Right cardiac atrium (tissue), 5 donors: Measurements from ENCODE around the gene ITPK1. TPM values are rescaled to one million over a fixed set of nuclear protein-coding genes. Genes with fewer than 3 reads are reported as not detected.
A peak's percentile ranks its signal among the peaks of the same experiment; 100 is the strongest.

ENCODE experiments used
- ATAC-seq, 2 donors: fragments of 200-7000 bp; cut with Tn5 transposase; one replicate each; pipeline versions ENCODE4 v1.8.0 to v1.9.1; 2020; ENCODE audit warnings: moderate library complexity in 2 of 2, mild to moderate bottlenecking in 1 of 2
- DNase-seq, 3 donors: peaks; one replicate each; pipeline ENCODE4 v3.0.0-alpha.2; 2020
- H3K27ac ChIP-seq: one replicate; pipeline ENCODE4 v1.5.1; 2013; ENCODE audit warnings: mild to moderate bottlenecking, low read length, control low read depth, moderate library complexity
- H3K27me3 ChIP-seq: one replicate; pipeline ENCODE4 v1.6.1; 2013; ENCODE audit not compliant: control insufficient read depth, insufficient read depth
- H3K4me1 ChIP-seq: one replicate; pipeline ENCODE4 v1.6.1; 2013; ENCODE audit warnings: low read length; ENCODE audit not compliant: control insufficient read depth, insufficient read depth
- H3K4me3 ChIP-seq: one replicate; pipeline ENCODE4 v1.5.1; 2013; ENCODE audit warnings: low read length, control low read depth
- H3K9me3 ChIP-seq: one replicate; pipeline ENCODE4 v1.6.1; 2013; ENCODE audit warnings: low read length; ENCODE audit not compliant: control insufficient read depth
- WGBS: extraction: QIAGEN DNeasy Blood & Tissue Kit; methylation state at CpG from one replicate; pipeline ENCODE4 v1.1.7; 2013; 5-methylcytosine and 5-hydroxymethylcytosine counted together
- intact Hi-C, 4 donors: fragments of 100-400 bp; cut with DNase I; formaldehyde crosslinking; loops; one replicate each; pipeline versions ENCODE4 v1.11.0 to v1.14.0; 2022 to 2023
- polyA plus RNA-seq: library from polyadenylated mRNA; stranded (reverse); fragments of 200-250 nt; gene quantifications from one replicate; pipeline ENCODE4 v1.2.3, GENCODE V29; 2013
- total RNA-seq, 4 donors: library from RNA; stranded (reverse); fragmentation: NEBNext Ultra II Directional; extraction: Animal tissue kit (Norgen Biotek cat#: 25700); gene quantifications; one replicate each; pipeline ENCODE4 v1.2.1, GENCODE V29; 2021
- donor health status: healthy with polysubstance abuse.
- donor health status: DM: no; HTN: yes; CAD: no.
- donor health status: DM: no; HTN: no; CAD: no.
- donor health status: DM: no; HTN: yes; CAD: no; lungs with severe emphysema.
- donor health status: DM: yes; HTN: yes; CAD: no.

Gene ITPK1
- total and polyA plus RNA-seq, 5 donors, result 78.2 to 135 (median 128) TPM

DNA sequence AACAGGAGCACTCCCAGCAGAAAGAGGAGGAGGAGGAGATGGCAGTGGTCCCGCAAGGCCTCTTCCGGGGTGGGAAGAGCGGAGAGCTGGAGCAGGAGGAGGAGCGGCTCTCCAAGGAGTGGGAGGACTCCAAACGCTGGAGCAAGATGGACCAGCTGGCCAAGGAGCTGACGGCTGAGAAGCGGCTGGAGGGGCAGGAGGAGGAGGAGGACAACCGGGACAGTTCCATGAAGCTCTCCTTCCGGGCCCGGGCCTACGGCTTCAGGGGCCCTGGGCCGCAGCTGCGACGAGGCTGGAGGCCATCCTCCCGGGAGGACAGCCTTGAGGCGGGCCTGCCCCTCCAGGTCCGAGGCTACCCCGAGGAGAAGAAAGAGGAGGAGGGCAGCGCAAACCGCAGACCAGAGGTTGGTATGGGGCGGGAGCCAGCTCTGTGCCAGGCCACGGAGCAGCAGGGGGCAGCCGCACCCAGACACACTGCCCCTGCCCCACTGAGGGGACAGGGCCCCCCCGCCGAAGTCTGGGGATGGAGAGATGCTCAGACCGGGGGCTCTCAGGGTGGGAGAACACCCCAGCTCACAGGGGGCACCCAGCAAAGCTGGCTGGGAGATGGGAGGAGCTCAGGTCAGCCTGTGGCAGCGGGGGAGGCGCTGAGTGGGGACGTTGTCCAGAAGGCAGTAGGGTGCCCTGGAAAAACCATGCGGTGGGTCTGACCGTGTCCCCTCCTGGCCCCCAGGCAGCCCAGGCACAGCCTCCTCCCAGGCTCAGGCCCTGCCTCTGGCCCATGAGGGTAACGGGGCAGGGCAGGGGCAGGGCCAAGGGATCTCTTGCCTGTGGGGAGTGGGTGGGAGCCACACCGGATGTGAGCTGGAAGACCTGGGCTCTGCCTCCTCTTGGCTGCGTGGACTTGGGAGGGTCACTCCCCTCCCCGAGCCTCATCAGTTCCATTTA, 183.0 kb downstream of the ITPK1 start:
- H3K27ac ChIP-seq, result no peak overlapping the region
- intact Hi-C loops, result no loop called here
- DNase-seq, result peak in 1 of 3 donors; percentile 50
- no peaks in the 10 kb centered on the region for H3K9me3 ChIP-seq
- no peaks in the 10 kb centered on the region for H3K27me3 ChIP-seq
- ATAC-seq, result peak in 1 of 2 donors; percentile 13
- 75% methylated on average over 35 of the region's 35 CpGs for WGBS
- no peaks in the 10 kb centered on the region for H3K4me1 ChIP-seq
- no peak overlapping the region for H3K4me3 ChIP-seq

DNA sequence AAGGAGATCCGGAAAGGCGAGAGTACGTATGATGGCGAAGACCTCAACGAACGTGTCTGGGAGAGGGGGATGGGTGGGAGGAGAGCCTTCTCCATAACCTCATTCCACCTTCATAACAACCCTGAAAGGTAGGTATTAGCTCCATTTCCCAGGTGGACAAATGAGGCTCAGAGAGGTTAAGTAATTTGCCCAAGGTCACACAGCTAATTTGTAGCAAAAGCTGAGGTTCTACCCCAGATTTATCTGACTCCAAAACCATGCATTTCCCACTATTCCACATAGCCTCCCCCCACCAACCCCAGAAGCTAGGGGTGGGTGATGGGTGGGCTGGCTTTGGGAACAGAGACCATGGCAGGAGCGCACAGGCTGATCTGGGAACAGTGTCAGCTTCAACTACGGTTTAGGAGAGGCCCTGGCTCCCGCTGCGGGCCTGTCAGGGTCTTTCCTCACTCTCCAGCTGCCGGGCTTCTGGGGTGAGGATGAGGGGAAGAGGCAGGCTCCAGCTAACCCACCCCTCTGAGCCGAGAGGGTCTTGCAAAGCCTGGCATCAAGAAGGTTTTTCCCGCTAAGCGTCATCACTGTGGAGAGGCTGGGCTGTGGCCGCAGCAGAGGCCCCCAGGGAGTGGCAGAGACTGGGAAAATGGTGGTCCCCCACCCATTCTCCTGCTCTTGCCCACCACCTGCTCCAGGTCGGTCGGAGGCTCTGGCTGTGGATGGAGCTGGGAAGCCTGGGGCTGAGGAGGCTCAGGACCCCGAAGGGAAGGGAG, 183.9 kb downstream of the ITPK1 start:
- H3K4me1 ChIP-seq, result no peaks in the 10 kb centered on the region
- ATAC-seq, result no peak
- no peaks in the 10 kb centered on the region for H3K27me3 ChIP-seq
- no peak for DNase-seq
- intact Hi-C loops, result no loop called here
- no peaks in the 10 kb centered on the region for H3K9me3 ChIP-seq
- H3K4me3 ChIP-seq, result no peak overlapping the region
- H3K27ac ChIP-seq, result no peak overlapping the region
- WGBS, result 77% methylated on average over 18 of the region's 18 CpGs

DNA sequence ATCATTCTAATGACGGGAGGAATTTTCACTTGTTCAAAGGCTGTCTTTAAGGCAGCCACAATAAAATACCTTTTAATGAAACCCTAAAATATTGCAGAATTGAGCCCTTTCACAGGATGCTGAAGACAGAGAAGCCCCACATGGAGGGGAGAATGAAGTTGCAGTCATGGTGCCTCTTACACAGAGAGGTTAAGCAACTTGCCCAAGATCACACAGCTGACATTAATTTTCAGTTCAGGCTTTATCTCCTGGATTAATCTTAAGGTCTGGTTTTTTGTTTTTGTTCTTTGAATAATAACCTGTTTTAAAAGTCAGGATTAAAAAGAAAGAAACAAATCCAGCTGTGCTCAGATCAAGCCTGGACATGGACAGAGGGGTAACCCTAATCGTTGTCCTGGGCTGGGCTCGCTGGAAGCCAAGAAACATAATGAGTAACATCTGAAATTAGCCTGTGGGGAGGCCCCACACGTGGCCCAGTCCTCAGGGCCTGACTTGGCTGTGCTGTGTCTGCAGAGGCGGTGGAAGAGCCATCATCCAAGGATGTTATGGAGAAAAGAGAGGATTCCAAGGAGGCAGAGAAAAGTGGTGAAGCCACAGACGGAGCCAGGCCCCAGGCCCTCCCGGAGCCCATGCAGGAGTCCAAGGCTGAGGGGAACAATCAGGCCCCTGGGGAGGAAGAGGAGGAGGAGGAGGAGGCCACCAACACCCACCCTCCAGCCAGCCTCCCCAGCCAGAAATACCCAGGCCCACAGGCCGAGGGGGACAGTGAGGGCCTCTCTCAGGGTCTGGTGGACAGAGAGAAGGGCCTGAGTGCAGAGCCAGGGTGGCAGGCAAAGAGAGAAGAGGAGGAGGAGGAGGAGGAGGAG, 184.8 kb downstream of the ITPK1 start:
- WGBS, result 62% methylated on average over 8 of the region's 8 CpGs
- intact Hi-C loops, result no loop called here
- Histone ChIP-seq H3K4me3 (no peak overlapping the region), H3K27ac (no peak overlapping the region), H3K4me1 (no peaks in the 10 kb centered on the region), H3K27me3 (no peaks in the 10 kb centered on the region), H3K9me3 (no peaks in the 10 kb centered on the region)
- peak in 1 of 3 donors; percentile 22 for DNase-seq
- ATAC-seq, result no peak

DNA sequence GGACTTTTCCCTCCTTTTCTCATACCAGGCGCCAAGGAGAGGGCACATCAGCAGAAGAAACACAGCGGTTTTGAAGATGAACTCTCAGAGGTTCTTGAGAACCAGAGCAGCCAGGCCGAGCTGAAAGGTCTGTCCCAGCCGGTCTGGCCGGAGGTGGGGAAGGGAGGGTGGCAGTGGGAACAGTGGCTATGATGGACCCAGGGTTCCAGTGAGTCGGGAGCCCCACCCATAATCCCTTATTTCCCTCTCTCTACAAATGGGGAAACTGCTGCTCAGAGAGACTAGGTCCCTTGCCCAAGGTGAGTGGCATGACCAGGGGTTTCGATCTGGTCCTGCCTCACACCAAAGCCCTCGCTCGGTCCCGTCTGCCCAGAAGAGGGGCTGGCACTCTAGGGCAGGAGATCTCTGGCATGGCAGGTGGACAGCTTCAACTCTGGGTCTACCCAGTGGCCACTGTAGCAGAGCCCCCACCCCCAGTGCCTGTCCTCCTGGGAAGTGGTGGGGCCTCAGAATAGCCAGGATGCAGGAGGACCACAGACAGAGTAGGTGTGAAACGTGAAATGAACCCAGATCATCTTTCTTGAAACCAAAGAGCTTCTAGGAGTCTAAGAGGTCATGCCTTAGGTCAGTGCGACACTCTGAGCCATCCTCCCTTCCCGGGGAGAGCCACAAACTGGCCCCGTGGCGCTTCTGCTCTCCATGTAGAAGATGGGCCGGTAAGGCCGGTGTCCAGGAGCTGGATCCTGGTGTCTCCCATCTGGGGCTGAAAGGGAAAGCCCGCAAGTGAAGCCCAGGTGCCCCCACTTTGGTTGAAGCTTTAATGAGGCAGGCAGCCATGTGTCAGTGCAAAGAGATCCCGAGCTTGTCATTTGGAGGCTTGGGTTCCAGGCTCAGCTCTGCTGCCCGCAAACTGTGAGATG, 185.8 kb downstream of the ITPK1 start:
- no peaks in the 10 kb centered on the region for H3K4me1 ChIP-seq
- H3K4me3 ChIP-seq, result no peak overlapping the region
- peak in 1 of 3 donors; percentile 39 for DNase-seq
- 87% methylated on average over 20 of the region's 20 CpGs for WGBS
- H3K9me3 ChIP-seq, result no peaks in the 10 kb centered on the region
- no peaks in the 10 kb centered on the region for H3K27me3 ChIP-seq
- ATAC-seq, result no peak
- intact Hi-C loops, result no loop called here
- no peak overlapping the region for H3K27ac ChIP-seq

DNA sequence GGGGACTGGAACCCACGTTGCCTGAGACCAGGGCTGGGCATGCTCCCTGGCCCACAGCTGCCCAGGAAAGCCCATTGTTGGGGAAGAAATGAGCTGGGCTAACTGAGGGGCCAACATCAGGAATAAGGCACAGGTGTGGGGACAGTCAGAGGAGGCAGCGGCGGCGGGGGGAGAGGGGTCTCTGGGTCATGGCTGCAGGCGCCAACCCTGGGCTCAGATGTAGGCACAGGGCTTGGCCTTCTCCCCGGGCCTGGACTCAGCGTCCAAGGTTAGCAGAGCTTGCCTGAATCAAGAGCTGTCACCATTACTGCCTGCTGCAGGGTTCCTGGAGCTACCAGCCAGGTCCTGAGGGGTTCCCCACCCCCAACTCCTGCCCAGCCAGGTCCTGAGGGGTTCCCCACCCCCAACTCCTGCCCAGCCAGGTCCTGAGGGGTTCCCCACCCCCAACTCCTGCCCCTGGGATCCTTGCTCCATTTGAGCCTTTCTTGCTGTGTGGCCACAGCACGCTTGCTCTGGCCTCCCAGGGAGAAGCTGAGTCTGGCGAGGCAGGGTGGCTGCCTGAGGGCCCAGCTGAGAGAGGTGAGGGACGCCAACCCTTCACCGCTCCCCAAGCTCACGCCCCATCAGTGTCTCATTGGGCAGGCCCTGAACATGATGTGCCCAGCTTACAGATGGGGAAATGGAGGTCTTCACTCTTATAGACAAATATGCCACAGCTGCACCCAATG, 186.6 kb downstream of the ITPK1 start:
- no peak for ATAC-seq
- 78% methylated on average over 12 of the region's 12 CpGs for WGBS
- Histone ChIP-seq H3K4me3 (no peak overlapping the region), H3K27ac (no peak overlapping the region), H3K27me3 (no peaks in the 10 kb centered on the region), H3K9me3 (no peaks in the 10 kb centered on the region), H3K4me1 (no peaks in the 10 kb centered on the region)
- no peak for DNase-seq
- intact Hi-C loops, result no loop called here

DNA sequence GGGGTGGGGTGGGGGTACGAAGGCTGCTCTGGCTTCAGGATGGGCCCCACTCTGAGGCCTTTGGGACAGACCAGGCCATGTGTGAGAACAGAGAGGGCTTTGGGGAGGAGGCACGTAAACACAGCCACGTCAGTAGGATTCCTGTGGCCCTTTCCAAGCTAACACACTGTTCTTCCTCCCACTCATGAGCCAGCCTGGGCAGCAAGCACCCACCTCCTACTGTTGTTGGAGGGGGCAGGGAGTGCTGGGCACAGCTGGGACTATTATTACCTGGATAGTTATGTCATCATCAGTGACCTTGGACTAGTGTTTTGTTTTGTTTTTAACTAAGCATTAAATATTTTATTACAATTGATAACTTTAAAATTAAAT, 187.5 kb downstream of the ITPK1 start:
- ATAC-seq (no peak), DNase-seq (no peak)
- Histone ChIP-seq H3K4me3 (no peak overlapping the region), H3K27me3 (no peaks in the 10 kb centered on the region), H3K9me3 (no peaks in the 10 kb centered on the region), H3K4me1 (no peaks in the 10 kb centered on the region), H3K27ac (no peak overlapping the region)
- intact Hi-C loops, result no loop called here
- 78% methylated on average over 3 of the region's 3 CpGs for WGBS

DNA sequence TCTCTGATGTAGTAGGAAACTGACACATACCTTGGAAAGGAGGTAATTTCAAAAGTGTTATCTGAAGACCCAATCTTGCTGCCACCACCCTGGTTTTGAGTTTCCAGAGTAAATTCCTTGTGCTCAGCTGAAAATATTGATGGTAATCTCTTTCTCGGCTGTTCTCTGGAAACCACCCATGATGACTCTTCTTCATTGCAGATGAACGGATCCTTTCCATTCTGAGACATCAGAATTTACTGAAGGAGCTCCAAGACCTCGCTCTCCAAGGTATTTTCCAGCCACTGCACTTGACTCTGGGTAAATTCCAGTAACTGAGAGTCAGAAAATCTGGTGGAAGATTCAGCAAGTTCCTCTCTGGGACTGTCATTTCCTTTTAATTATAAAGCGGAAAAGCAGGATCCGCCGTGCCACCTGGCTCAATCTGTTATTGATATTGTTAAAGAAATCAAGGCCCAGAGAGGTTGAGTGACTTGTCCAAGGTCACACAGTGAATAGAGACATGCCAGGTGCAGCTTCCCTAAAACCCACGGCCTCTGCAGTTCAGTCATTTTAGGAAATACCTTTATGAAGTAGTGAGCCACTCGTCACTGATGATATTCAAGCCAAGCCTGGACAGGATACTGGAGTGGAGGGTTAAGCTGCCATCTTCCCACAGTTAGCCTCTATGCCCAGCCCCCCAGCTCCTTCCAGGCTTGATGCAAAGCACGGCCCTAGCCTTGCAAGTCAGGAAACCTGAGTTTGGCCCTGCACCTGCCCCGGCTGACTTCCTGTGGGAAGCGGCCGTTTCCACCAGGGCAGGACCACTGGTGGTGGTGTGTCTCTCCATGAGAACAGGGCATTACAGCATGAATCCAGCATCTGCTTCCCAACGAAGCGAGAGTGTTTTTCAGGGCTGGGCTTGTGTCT, 188.1 kb downstream of the ITPK1 start:
- ATAC-seq (no peak), DNase-seq (no peak)
- H3K9me3 ChIP-seq, result no peaks in the 10 kb centered on the region
- no peaks in the 10 kb centered on the region for H3K4me1 ChIP-seq
- 62% methylated on average over 14 of the region's 14 CpGs for WGBS
- H3K4me3 ChIP-seq, result no peak overlapping the region
- no peak overlapping the region for H3K27ac ChIP-seq
- no peaks in the 10 kb centered on the region for H3K27me3 ChIP-seq
- intact Hi-C loops, result no loop called here

DNA sequence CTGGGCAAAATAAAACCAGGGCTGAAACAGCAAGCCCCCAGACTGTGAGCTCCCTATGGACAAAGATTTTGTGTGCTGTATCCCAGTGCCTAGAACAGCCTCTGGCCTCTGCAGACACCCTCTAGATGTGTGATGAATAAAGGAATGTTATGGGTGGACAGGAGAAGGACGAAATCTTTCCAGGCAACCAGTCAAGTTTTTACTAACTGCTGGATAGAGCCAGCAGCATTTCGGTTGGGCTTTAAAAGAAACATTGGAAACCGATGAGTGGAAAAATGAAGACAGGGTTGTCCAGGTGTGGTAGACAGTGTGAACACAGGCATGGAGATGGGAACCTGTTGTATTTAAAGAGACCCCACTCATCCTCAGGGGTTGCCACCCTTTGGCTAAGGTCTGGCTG, 188.8 kb downstream of the ITPK1 start:
- ATAC-seq, result no peak
- WGBS, result 60% methylated on average over 3 of the region's 3 CpGs

DNA sequence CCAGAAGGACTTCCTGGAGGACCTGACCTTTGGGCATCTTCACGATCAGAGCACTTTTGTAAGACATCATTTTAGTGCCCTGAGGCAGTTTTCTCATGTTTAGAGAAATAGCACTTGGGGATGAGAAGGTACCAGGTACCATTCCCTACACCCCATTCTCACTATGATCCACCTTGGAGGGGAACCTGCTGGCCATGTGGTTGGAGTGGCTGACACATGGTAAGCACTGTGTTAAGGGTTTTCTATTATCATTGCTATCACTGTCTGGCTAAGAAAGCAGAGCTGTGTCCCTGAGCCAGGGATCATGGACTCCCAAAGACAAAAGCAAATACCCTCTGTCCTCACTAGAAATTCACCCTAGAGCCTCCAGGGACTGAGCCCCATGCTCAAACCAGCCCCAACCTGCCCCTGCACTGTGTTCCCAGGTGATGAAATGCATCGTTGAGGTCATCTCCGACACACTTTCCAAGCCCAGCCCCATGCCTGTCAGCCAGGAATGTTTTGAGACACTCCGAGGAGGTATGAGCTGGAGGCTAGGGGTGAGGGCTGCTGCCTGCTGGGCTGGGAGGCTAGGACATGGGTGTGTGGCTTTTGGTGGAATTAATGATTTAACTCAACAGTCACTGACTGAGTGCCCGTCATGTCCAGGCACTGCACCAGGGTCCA, 189.4 kb downstream of the ITPK1 start:
- Histone ChIP-seq H3K27me3 (no peaks in the 10 kb centered on the region), H3K4me1 (no peaks in the 10 kb centered on the region), H3K4me3 (no peak overlapping the region), H3K9me3 (no peaks in the 10 kb centered on the region), H3K27ac (no peak overlapping the region)
- 69% methylated on average over 5 of the region's 5 CpGs for WGBS
- no peak for ATAC-seq
- no peak for DNase-seq
- intact Hi-C loops, result no loop called here

More for the DNA sequence above, 188.8 kb downstream of the ITPK1 start:
- no peaks in the 10 kb centered on the region for H3K27me3 ChIP-seq
- H3K27ac ChIP-seq, result no peak overlapping the region
- no peak for DNase-seq
- no peaks in the 10 kb centered on the region for H3K9me3 ChIP-seq
- H3K4me3 ChIP-seq, result no peak overlapping the region
- H3K4me1 ChIP-seq, result no peaks in the 10 kb centered on the region
- intact Hi-C loops, result no loop called here
